ENCODE results near the gene GOLGA6B.
"Not testable (repeated sequence)": the region's sequence is repeated elsewhere in the genome, so short reads cannot be mapped to it uniquely, and the experiment has no call there.

Gene GOLGA6B

GRCh38 chr15:72642271-72642670, 12.2 kb upstream of the GOLGA6B start:
- H3K27ac ChIP-seq = not testable (repeated sequence)

- H3K27ac ChIP-seq = not testable (repeated sequence)
Measured at GRCh38 chr15:72648631-72649253, 5.8 kb upstream of the GOLGA6B start.

DNA sequence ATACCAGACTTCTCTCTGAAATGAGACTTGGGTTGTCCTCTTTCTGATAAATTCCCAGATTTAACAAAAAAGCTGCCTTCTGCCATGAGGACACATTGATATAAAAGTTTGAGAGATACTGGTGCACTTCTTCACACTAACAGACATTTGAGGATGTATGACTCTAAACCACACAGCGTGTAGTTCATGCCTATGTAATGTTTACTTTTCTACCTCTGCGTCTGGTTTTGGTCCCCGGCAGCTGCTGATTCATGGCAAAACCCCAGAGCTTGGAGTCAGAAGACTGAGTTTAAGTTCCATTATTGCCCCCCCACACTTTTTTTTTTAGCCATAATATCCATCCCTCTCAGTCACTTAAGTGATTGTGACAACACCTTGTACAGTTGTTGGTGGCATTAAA, 1.5 kb downstream of the GOLGA6B start:
- not testable (repeated sequence) for H3K27ac ChIP-seq

DNA sequence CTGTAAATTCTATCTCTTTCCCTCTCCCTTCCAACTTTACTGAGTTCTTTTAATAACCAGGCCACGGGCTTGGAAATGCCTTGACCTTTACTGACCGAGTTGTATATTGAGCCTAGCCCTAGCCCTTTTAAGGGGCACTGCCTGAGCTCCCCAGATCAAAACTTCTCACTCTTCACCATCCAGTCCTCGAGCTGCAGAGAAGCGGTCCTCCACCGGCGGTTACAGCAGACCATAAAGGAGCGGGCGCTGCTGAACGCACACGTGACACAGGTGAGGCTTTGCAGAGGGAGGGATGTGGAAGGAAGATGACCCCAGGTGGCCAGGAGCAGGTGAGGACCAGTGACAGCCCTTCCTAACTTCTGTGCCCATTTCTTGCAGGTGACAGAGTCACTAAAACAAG, 6.6 kb downstream of the GOLGA6B start:
- not testable (repeated sequence) for H3K27ac ChIP-seq

GRCh38 chr15:72663931-72664330, 9.4 kb downstream of the GOLGA6B start:
- H3K27ac ChIP-seq = not testable (repeated sequence)

DNA sequence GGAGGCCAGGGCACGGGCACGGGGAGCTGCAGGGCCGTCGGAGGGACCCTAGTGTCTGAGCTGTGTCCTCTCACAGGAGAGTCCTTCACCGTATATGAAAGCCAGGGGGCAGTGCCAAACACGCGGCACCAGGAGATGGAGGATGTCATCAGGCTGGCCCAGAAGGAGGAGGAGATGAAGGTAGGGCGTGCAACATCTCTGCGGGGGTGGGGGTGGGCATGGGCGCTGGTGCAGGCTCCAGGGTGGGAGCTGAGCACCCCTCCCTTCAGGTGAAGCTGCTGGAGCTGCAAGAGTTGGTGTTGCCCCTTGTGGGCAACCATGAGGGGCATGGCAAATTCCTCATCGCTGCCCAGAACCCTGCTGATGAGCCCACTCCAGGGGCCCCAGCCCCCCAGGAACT, 11.2 kb downstream of the GOLGA6B start:
- H3K27ac ChIP-seq = not testable (repeated sequence)

GRCh38 chr15:72669803-72670202, 15.3 kb downstream of the GOLGA6B start:
- not testable (repeated sequence) for H3K27ac ChIP-seq

- TF ChIP-seq, protein P1, sequence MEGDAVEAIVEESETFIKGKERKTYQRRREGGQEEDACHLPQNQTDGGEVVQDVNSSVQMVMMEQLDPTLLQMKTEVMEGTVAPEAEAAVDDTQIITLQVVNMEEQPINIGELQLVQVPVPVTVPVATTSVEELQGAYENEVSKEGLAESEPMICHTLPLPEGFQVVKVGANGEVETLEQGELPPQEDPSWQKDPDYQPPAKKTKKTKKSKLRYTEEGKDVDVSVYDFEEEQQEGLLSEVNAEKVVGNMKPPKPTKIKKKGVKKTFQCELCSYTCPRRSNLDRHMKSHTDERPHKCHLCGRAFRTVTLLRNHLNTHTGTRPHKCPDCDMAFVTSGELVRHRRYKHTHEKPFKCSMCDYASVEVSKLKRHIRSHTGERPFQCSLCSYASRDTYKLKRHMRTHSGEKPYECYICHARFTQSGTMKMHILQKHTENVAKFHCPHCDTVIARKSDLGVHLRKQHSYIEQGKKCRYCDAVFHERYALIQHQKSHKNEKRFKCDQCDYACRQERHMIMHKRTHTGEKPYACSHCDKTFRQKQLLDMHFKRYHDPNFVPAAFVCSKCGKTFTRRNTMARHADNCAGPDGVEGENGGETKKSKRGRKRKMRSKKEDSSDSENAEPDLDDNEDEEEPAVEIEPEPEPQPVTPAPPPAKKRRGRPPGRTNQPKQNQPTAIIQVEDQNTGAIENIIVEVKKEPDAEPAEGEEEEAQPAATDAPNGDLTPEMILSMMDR (conservative IDR thresholded peaks at IDR 0.05) = peak; percentile 97
- peak overlapping the region; percentile 30; the same call in 1 of the 2 replicates for H3K27ac ChIP-seq
Measured at GRCh38 chr15:72670656-72671352, 16.3 kb downstream of the GOLGA6B start.

- TF ChIP-seq, protein P1 (conservative IDR thresholded peaks at IDR 0.05) = no peak
- no peak overlapping the region for H3K27ac ChIP-seq
Measured at GRCh38 chr15:72671525-72671924, 17.0 kb downstream of the GOLGA6B start.

DNA sequence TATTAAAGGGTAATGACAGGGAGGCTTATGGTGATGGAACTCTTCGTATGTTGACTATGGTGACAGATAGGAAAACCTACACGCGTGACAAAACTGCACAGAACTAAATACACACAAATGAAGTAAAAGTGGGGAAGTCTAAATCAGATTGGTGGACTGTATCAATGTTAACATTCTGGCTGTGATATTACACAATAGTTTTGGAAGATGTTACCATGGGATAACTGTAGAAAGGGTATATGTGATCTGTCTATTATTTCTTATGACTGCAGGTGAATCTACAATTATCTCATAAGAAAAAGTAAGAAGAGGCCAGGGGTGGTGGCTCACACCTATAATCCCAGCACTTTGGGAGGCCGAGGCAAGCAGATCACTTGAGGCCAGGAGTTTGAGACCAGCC, 22.3 kb downstream of the GOLGA6B start:
- H3K27ac ChIP-seq = no peak overlapping the region
- TF ChIP-seq, protein P1 (conservative IDR thresholded peaks at IDR 0.05) = no peak

GRCh38 chr15:72680931-72681330, 26.4 kb downstream of the GOLGA6B start:
- TF ChIP-seq, protein P1 (conservative IDR thresholded peaks at IDR 0.05) = no peak
- no peak overlapping the region for H3K27ac ChIP-seq
